OCI-LY7 (cell line): ENCODE measurements around the gene DLX4. TPM values are rescaled to one million over a fixed set of nuclear protein-coding genes. Genes with fewer than 3 reads are reported as not detected.

Source experiments
- BruUV-seq: library from RNA; stranded (reverse); fragments of 400-500 nt; replicated peaks from 2 replicates; lab custom pipeline; 2021; lab: Mats Ljungman, UMichigan
- CTCF ChIA-PET: fragments of 300-600 bp; sonication (Branson Sonifier 250); formaldehyde crosslinking; loops from one replicate; lab custom pipeline; 2022; ENCODE audit warnings: antibody characterized with exemption; ENCODE audit not compliant: unreplicated experiment; lab: Charles Lee
- POLR2A ChIA-PET: fragments of 300-600 bp; sonication (Branson Sonifier 250); formaldehyde crosslinking; loops from one replicate; lab custom pipeline; 2022; ENCODE audit warnings: antibody characterized with exemption; lab: Charles Lee
- DNase-seq: peaks from one replicate; pipeline ENCODE4 v3.0.0-alpha.2; 2015; ENCODE audit warnings: low spot score
- H2AFZ ChIP-seq: fragments of 200-600 bp; sonication (generic), shearing (Covaris generic); 2 replicates; pipeline ENCODE4 v1.6.1; 2014; ENCODE audit warnings: mild to moderate bottlenecking, antibody characterized with exemption, low read length, moderate library complexity
- H3K27ac ChIP-seq: fragments of 200-600 bp; sonication (generic); 2 replicates; pipeline ENCODE4 v1.5.1; 2014; ENCODE audit warnings: mixed run types, low read depth, mild to moderate bottlenecking, moderate library complexity, low read length, inconsistent platforms; ENCODE audit not compliant: poor library complexity, severe bottlenecking
- H3K36me3 ChIP-seq: fragments of 200-600 bp; sonication (generic); 2 replicates; pipeline ENCODE4 v1.6.1; 2014; ENCODE audit warnings: mild to moderate bottlenecking, antibody characterized with exemption, low read length, moderate library complexity, mixed read lengths; ENCODE audit not compliant: insufficient read depth
- H3K4me1 ChIP-seq: fragments of 200-600 bp; sonication (generic); 2 replicates; pipeline ENCODE4 v1.5.1; 2014; ENCODE audit warnings: mild to moderate bottlenecking, low read length; ENCODE audit not compliant: insufficient read depth, poor library complexity, severe bottlenecking
- H3K4me2 ChIP-seq: fragments of 200-600 bp; sonication (generic); 2 replicates; pipeline ENCODE4 v1.6.1; 2014; ENCODE audit warnings: mild to moderate bottlenecking, low read length
- H3K4me3 ChIP-seq: fragments of 200-600 bp; sonication (generic); 2 replicates; pipeline ENCODE4 v1.5.1; 2014; ENCODE audit warnings: mild to moderate bottlenecking, low read depth, low read length; ENCODE audit not compliant: poor library complexity, severe bottlenecking
- H3K79me2 ChIP-seq: fragments of 200-600 bp; sonication (generic); 2 replicates; pipeline ENCODE4 v1.6.1; 2016; ENCODE audit warnings: low read depth, mild to moderate bottlenecking, low read length, moderate library complexity, mixed read lengths; ENCODE audit not compliant: insufficient read depth
- H3K9me2 ChIP-seq: fragments of 200-600 bp; sonication (generic); 2 replicates; pipeline ENCODE4 v1.6.1; 2016; ENCODE audit warnings: mild to moderate bottlenecking, low read length, mixed read lengths; ENCODE audit not compliant: insufficient read depth
- H3K9me3 ChIP-seq: fragments of 200-600 bp; sonication (generic); 2 replicates; pipeline ENCODE4 v1.6.1; 2014; ENCODE audit warnings: mild to moderate bottlenecking, mixed run types, low read length, mixed read lengths
- H4K20me1 ChIP-seq: fragments of 200-600 bp; sonication (generic); 2 replicates; pipeline ENCODE4 v1.6.1; 2014; ENCODE audit warnings: mild to moderate bottlenecking, antibody characterized with exemption, low read length, moderate library complexity, mixed read lengths; ENCODE audit not compliant: insufficient read depth
- CTCF ChIP-seq: fragments of 200-600 bp; sonication (generic); conservative IDR thresholded peaks from 2 replicates; pipeline ENCODE4 v1.5.1; 2014; ENCODE audit warnings: mild to moderate bottlenecking, antibody characterized with exemption, low read length, moderate library complexity, mixed read lengths
- EZH2phosphoT487 ChIP-seq: fragments of 200-600 bp; sonication (generic); IDR thresholded peaks from 2 replicates; pipeline ENCODE4 v1.6.1; 2018; ENCODE audit warnings: low read depth, borderline replicate concordance, mild to moderate bottlenecking, mixed run types, antibody characterized with exemption, low read length, moderate library complexity, mixed read lengths
- intact Hi-C: fragments of 100-400 bp; cut with micrococcal nuclease; formaldehyde crosslinking; loops from one replicate; pipeline ENCODE4 v1.10.0; 2022; ENCODE audit not compliant: unreplicated experiment
- total RNA-seq, 2 experiments: library from RNA; depleted of rRNA in 1 of 2; stranded (reverse); fragments of >200 nt in 1 of 2; shearing (Covaris generic) in 1 of 2; gene quantifications; 2 replicates each; pipeline ENCODE4 v1.2.3, GENCODE V29; 2014 to 2022

Gene DLX4
- total RNA-seq, 2 experiments from 2014 or later: 0.27 to 0.47 TPM

- Histone ChIP-seq H3K27ac (no peak overlapping the region), H3K4me3 (no peak overlapping the region), H3K4me2 (no peak overlapping the region), H3K4me1 (no peaks in the 10 kb centered on the region), H3K36me3 (no peaks in the 10 kb centered on the region), H3K9me3 (no peaks in the 10 kb centered on the region), H3K9me2 (no peaks in the 10 kb centered on the region), H4K20me1 (no peaks in the 10 kb centered on the region), H2AFZ (no peak overlapping the region), H3K79me2 (no peaks in the 10 kb centered on the region)
- no peak for DNase-seq
- intact Hi-C loops: no loop called here
- POLR2A ChIA-PET: no interaction called here
- BruUV-seq: no TSS peak
- CTCF ChIA-PET: no interaction called here
- TF ChIP-seq CTCF (no peak), EZH2phosphoT487 (no peak)
Observed at GRCh38 chr17:49984776-49985175, 15.8 kb downstream of the DLX4 start.

- intact Hi-C loops: no loop called here
- no peak overlapping the region for H3K27ac ChIP-seq
- POLR2A ChIA-PET: interaction anchor here (0.7 kb wide), 1 partner anchor 1741 kb away, joined by 3 read pairs; no protein-coding TSS in a partner anchor
Observed at GRCh38 chr17:49985310-49985990, 16.5 kb downstream of the DLX4 start.

More at GRCh38 chr17:49985310-49985990, 16.5 kb downstream of the DLX4 start:
- H3K36me3 ChIP-seq: no peaks in the 10 kb centered on the region
- H2AFZ ChIP-seq: no peak overlapping the region
- H3K4me1 ChIP-seq: no peaks in the 10 kb centered on the region
- no peak for TF ChIP-seq CTCF
- H3K4me2 ChIP-seq: no peak overlapping the region
- no peaks in the 10 kb centered on the region for H3K9me2 ChIP-seq
- no peaks in the 10 kb centered on the region for H3K9me3 ChIP-seq
- no peak overlapping the region for H3K4me3 ChIP-seq
- BruUV-seq: no TSS peak
- H3K79me2 ChIP-seq: no peaks in the 10 kb centered on the region
- H4K20me1 ChIP-seq: no peaks in the 10 kb centered on the region
- CTCF ChIA-PET: interaction anchor here (0.6 kb wide), 1 partner anchor 834 kb away, joined by 3 read pairs; no protein-coding TSS in a partner anchor
- DNase-seq: no peak
